Posterior vena cava (tissue), 2 donors: ENCODE measurements around the gene LEMD2. TPM values are rescaled to one million over a fixed set of nuclear protein-coding genes. Genes with fewer than 3 reads are reported as not detected.

ENCODE experiments used
- DNase-seq: peaks from one replicate; pipeline ENCODE4 v3.0.0-alpha.2; 2020; ENCODE audit warnings: low spot score
- intact Hi-C, 2 donors: fragments of 100-400 bp; cut with DNase I; formaldehyde crosslinking; loops; one replicate each; pipeline versions ENCODE4 v1.14.1 to v1.14.2; 2022 to 2023
- total RNA-seq, 2 donors: library from RNA; stranded (reverse); fragmentation: NEBNext Ultra II Directional; extraction: Animal tissue kit (Norgen Biotek cat#: 25700); gene quantifications; one replicate each; pipeline ENCODE4 v1.2.1, GENCODE V29; 2021
- donor health status: DM: yes; HTN: yes; CAD: no.
- donor health status: DM: yes; HTN: yes; CAD: no.

Gene LEMD2
- total RNA-seq, 2 donors from 2014 or later: 38.0 to 41.4 TPM

GRCh38 chr6:33750244-33750991 lies 38.5 kb downstream of the LEMD2 start:
- DNase-seq: no peak
- intact Hi-C loops: no loop called here

- intact Hi-C loops: no loop called here
- DNase-seq: no peak
Observed at GRCh38 chr6:33749401-33749800, 39.5 kb downstream of the LEMD2 start.

- no peak for DNase-seq
- intact Hi-C loops: no loop called here
Observed at GRCh38 chr6:33748841-33749240, 40.1 kb downstream of the LEMD2 start.

GRCh38 chr6:33747823-33748222 lies 41.1 kb downstream of the LEMD2 start:
- DNase-seq: no peak
- intact Hi-C loops: no loop called here

- intact Hi-C loops: no loop called here
- no peak for DNase-seq
Observed at GRCh38 chr6:33746651-33747100, 42.3 kb downstream of the LEMD2 start, which contains the start of gene IP6K3. Gene IP6K3, minus strand, starts transcription at chr6:33746905. Its CDS starts 11,429 bp downstream, at chr6:33735476.

GRCh38 chr6:33746036-33746600 lies 42.8 kb downstream of the LEMD2 start:
- no peak for DNase-seq
- intact Hi-C loops: no loop called here

- intact Hi-C loops: no loop called here
Observed at GRCh38 chr6:33745548-33745947, 43.4 kb downstream of the LEMD2 start.

GRCh38 chr6:33744895-33745546 lies 43.9 kb downstream of the LEMD2 start:
- DNase-seq: no peak
- intact Hi-C loops: no loop called here

More at GRCh38 chr6:33745548-33745947, 43.4 kb downstream of the LEMD2 start:
- no peak for DNase-seq

GRCh38 chr6:33744001-33744848 lies 44.7 kb downstream of the LEMD2 start:
- peak; percentile 87 for DNase-seq
- intact Hi-C loops: no loop called here

GRCh38 chr6:33742837-33743236 lies 46.1 kb downstream of the LEMD2 start:
- intact Hi-C loops: no loop called here
- no peak for DNase-seq

- DNase-seq: no peak
- intact Hi-C loops: no loop called here
Observed at GRCh38 chr6:33742092-33742491, 46.8 kb downstream of the LEMD2 start.

- no peak for DNase-seq
- intact Hi-C loops: no loop called here
Observed at GRCh38 chr6:33740794-33741193, 48.1 kb downstream of the LEMD2 start.

- DNase-seq: no peak
- intact Hi-C loops: no loop called here
Observed at GRCh38 chr6:33740204-33740608, 48.7 kb downstream of the LEMD2 start.

GRCh38 chr6:33739571-33739970 lies 49.4 kb downstream of the LEMD2 start:
- no peak for DNase-seq
- intact Hi-C loops: no loop called here

- intact Hi-C loops: no loop called here
- DNase-seq: no peak
Observed at GRCh38 chr6:33738879-33739278, 50.1 kb downstream of the LEMD2 start.

- intact Hi-C loops: no loop called here
- no peak for DNase-seq
Observed at GRCh38 chr6:33738153-33738552, 50.8 kb downstream of the LEMD2 start.

- intact Hi-C loops: no loop called here
- no peak for DNase-seq
Observed at GRCh38 chr6:33737267-33738026, 51.5 kb downstream of the LEMD2 start.

- intact Hi-C loops: no loop called here
- no peak for DNase-seq
Observed at GRCh38 chr6:33735216-33735615, 53.7 kb downstream of the LEMD2 start.

GRCh38 chr6:33733709-33734007 lies 55.3 kb downstream of the LEMD2 start:
- intact Hi-C loops: no loop called here
- DNase-seq: no peak
